ENCODE measurements around the gene COQ8A.

Gene COQ8A

GRCh38 chr1:226940029-226940805 is at the start of gene COQ8A:
TSS of gene COQ8A (plus strand) at chr1:226940294. CDS start at chr1:226961386, 21,092 bp downstream.
- DNase-seq = peak; percentile 97

GRCh38 chr1:226890331-226891108 is 49.6 kb upstream of the COQ8A start:
- DNase-seq = no peak

- no peak for DNase-seq
Measured at GRCh38 chr1:226891346-226891745, 48.7 kb upstream of the COQ8A start.

GRCh38 chr1:226891846-226892523 is 48.1 kb upstream of the COQ8A start:
- DNase-seq = no peak

- DNase-seq = no peak
Measured at GRCh38 chr1:226892524-226892875, 47.6 kb upstream of the COQ8A start.

- no peak for DNase-seq
Measured at GRCh38 chr1:226893936-226894335, 46.2 kb upstream of the COQ8A start.

- no peak for DNase-seq
Measured at GRCh38 chr1:226894826-226895225, 45.3 kb upstream of the COQ8A start.

GRCh38 chr1:226895644-226896043 is 44.5 kb upstream of the COQ8A start:
- DNase-seq = no peak

GRCh38 chr1:226898246-226898645 is 41.8 kb upstream of the COQ8A start:
- DNase-seq = no peak

- no peak for DNase-seq
Measured at GRCh38 chr1:226901421-226901820, 38.7 kb upstream of the COQ8A start.

- DNase-seq = no peak
Measured at GRCh38 chr1:226902601-226903000, 37.5 kb upstream of the COQ8A start.

GRCh38 chr1:226903819-226904716 is 36.0 kb upstream of the COQ8A start:
- no peak for DNase-seq

GRCh38 chr1:226904772-226905171 is 35.3 kb upstream of the COQ8A start:
- DNase-seq = no peak

GRCh38 chr1:226908419-226908818 is 31.7 kb upstream of the COQ8A start:
- no peak for DNase-seq

- DNase-seq = no peak
Measured at GRCh38 chr1:226908913-226909312, 31.2 kb upstream of the COQ8A start.

- DNase-seq = peak; percentile 33
Measured at GRCh38 chr1:226912587-226913176, 27.4 kb upstream of the COQ8A start.

- DNase-seq = no peak
Measured at GRCh38 chr1:226915672-226915995, 24.5 kb upstream of the COQ8A start.

- DNase-seq = no peak
Measured at GRCh38 chr1:226916497-226916896, 23.6 kb upstream of the COQ8A start.

GRCh38 chr1:226919587-226919986 is 20.5 kb upstream of the COQ8A start:
- no peak for DNase-seq

- no peak for DNase-seq
Measured at GRCh38 chr1:226919995-226920394, 20.1 kb upstream of the COQ8A start.

GRCh38 chr1:226920446-226920894 is 19.6 kb upstream of the COQ8A start:
- DNase-seq = no peak

- DNase-seq = no peak
Measured at GRCh38 chr1:226921504-226921903, 18.6 kb upstream of the COQ8A start.

All from NCI-H510A (cell line).